Embryonic facial prominence (tissue), 1 donor: ENCODE results near the gene HSPBAP1.

Experiments used
- DNase-seq: peaks from one replicate; pipeline ENCODE4 v3.0.0-alpha.2; 2016; ENCODE audit errors: extremely low spot score

HSPBAP1 gene

GRCh38 chr3:122793568-122794416 is at the start of gene HSPBAP1:
Gene HSPBAP1, minus strand, starts transcription at chr3:122793831. Its CDS starts 151 bp downstream, at chr3:122793680.
- peak; percentile 74 for DNase-seq

GRCh38 chr3:122835590-122835989 is 42.0 kb upstream of the HSPBAP1 start:
- DNase-seq: no peak

DNA sequence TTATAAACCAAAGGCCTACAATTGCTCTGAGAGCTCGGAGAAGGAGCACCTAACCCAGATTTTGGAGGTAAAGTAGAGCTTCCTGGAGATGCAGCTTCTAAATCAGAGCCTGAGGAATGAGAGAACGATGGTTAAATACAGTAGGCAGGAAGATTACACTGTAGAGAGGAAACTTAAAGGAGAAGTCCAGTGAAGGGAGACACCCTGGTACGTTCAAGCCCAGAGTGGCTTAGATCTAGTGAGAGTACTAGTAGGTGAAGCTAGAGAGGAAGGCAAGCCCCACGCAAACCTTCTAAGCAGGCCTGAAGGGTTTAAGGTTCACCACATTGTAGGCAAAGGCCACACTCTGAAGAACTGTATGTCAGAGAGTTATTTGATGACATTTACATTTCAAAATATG is 34.6 kb upstream of the HSPBAP1 start:
- DNase-seq: no peak

GRCh38 chr3:122826278-122826677 is 32.6 kb upstream of the HSPBAP1 start:
- DNase-seq: no peak

- no peak for DNase-seq
Measured at GRCh38 chr3:122825460-122825859, 31.8 kb upstream of the HSPBAP1 start.

DNA sequence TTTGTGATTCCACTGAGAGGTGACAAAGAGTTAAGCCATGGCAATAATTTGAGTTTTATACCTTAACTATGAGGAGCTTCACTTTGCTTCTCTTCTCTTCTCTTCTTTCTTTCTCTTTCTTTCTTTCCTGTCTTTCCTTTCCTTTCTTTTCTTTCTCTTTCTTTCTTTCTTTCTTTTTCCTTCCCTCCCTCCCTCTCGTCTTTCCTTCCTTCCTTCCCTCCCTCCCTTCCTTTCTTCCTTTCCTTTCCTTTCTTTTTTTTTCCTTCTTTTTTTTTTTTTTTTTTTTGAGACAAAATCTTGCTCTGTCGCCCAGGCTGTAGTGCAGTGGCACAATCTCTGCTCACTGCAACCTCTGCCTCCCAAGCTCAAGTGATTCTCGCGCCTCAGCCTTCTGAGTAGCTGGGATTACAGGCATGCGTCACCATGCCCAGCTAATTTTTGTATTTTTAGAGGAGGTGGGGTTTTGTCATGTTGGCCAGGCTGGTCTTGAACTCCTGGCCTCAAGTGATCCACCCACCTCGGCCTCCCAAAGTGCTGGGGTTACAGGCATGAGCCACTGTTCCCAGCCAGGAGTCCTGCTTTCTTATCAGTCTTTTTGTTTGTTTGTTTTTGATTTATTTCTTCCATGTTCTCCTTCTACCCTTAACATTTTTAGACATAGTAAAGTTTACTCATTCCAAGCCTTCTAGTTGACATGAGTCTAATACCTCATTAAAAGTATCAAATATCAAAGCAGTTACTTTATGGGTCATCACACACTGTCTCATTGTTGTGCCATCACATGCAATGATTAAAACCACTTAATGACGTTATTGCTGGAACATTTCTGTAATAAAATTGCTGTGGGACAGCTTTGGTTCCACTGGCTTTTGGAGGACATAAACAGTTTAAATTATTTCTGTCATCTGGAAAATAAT is 31.1 kb upstream of the HSPBAP1 start:
- no peak for DNase-seq

DNA sequence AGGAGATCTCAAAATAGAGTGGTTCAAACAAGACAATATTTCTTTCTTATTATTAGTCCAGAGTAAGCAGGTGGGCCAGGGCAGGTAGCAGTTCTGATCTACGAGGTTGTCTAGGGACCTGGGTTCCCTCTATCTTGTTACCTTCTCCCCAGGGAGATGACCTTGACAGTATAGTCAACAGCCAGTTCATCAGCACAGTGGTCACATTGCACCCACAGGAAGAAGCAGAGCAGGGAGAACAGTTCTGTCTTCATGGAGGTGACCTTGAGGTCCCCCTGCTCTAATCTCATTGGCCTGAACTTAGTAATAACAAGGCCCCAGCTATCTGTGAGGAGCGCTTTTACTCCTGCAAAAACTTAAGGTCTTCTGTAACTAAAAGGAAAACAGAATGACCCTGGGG is 23.0 kb upstream of the HSPBAP1 start:
- DNase-seq: no peak

DNA sequence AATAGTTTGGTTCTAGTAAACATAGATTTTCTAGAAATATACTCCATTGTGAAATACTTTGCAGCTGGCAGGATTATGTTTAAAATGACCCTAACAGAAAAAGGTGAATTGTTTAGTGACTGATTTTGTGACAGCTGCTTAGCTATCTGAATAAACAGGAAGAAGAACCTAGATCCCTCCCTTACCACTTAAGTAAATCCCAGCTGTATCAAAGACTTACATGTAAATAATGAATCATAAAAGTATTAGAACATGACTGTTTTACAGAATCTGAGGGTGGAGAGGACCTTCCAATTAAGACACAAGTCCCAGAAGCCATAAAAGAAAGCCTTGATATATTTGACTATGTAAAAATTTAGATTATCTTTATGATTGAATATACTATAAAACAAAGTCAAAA is 17.1 kb upstream of the HSPBAP1 start:
- no peak for DNase-seq

DNA sequence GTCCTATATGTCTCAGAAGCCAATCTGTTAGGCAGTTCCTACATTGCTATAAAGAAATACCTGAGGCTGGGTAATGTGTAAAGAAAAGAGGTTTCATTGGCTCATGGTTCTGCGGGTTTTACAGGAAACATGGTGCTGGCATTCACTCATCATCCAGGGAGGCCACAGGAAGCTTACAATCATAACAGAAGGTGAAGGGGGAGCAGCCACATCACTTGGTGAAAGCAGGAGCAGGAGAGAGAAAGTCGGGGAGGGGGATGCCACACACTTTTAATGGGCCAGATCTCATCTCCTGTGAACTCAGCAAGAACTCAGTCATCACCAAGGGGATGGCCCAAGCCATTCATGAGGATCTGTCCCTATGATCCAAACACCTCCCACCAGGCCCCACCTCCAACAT is 10.3 kb upstream of the HSPBAP1 start:
- no peak for DNase-seq

- no peak for DNase-seq
Measured at GRCh38 chr3:122802323-122802722, 8.7 kb upstream of the HSPBAP1 start.

- no peak for DNase-seq
Measured at GRCh38 chr3:122800706-122801237, 7.1 kb upstream of the HSPBAP1 start.

DNA sequence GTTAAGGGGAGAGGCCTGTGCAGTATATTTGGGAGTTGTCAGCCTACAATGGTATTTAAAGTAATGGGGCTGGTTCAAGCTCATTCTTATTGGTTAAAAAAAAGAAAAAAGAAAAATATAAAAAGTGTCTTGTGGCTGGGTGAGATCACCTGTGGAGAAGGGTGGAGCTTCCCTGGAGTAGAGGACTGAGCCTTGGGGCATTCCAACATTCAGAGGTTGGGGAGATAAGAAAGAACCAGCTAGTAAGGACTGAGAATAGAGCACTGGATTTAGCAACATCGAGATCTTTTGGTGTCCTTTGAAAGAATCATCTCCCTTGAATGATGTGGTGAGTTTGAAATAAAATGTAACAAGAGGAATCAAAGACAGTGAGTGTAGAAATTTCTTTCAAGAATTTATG is 6.4 kb upstream of the HSPBAP1 start:
- DNase-seq: no peak

DNA sequence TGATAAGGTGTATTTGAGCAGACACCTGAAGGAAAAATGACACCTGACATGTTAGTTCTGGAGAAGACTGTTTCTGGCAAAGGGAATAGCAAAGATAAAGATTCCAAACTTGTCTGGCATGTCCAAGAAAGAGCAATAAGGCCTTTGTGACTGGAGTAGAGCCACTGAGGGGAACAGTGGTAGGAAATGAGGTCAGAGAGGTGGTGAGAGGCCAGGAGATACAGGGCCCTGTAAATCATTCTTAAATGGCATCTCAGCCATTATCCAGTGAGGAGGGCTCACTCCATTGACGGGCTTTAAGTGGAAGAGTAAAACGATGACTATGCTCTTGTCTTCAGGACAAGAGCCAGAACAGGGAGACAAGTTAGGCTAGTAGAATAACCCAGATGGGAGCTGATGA is 5.7 kb upstream of the HSPBAP1 start:
- DNase-seq: no peak

DNA sequence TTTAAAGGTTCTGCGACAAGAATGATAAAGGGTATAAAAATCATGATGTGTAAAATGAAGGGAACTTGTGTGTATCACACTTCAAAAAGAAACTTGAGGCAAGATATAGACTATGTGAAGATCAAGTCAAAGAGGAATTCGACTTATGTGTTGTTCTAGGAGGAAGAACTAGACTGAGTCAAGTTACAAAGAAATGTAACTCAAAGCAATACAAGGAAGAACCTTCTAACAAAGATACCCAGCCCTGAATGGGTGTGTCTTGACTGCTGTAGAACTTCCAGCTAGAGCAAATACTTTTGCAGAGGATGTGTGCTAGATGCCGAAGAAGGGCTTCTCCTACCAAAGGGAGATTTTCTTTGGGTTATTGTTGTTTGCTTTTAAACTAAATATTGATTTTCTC is 3.7 kb upstream of the HSPBAP1 start:
- DNase-seq: no peak

DNA sequence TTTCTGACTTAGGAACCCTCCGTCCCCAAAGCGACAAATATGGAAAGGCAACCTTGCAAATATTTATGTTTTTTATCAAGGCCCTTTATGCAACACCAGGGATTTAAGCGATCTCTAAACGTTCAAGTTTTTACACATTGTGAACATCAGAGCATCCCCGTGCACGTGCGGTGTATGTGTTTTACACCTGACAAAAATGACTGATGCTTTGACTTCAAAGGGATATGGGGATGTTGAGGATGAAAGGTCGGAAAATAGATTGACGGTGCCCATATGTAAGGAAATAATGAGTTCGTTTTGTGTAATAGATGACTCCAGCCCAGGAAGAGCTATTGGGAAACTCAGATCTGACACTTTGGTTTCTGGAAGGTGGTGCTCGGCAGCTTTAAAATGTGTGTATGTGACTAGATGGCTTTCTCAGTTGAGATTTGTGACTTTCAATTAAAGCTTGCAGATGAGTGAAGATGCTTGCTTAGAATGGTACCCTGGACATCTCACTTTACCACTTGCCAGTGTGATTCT is 2.1 kb upstream of the HSPBAP1 start:
- no peak for DNase-seq

DNA sequence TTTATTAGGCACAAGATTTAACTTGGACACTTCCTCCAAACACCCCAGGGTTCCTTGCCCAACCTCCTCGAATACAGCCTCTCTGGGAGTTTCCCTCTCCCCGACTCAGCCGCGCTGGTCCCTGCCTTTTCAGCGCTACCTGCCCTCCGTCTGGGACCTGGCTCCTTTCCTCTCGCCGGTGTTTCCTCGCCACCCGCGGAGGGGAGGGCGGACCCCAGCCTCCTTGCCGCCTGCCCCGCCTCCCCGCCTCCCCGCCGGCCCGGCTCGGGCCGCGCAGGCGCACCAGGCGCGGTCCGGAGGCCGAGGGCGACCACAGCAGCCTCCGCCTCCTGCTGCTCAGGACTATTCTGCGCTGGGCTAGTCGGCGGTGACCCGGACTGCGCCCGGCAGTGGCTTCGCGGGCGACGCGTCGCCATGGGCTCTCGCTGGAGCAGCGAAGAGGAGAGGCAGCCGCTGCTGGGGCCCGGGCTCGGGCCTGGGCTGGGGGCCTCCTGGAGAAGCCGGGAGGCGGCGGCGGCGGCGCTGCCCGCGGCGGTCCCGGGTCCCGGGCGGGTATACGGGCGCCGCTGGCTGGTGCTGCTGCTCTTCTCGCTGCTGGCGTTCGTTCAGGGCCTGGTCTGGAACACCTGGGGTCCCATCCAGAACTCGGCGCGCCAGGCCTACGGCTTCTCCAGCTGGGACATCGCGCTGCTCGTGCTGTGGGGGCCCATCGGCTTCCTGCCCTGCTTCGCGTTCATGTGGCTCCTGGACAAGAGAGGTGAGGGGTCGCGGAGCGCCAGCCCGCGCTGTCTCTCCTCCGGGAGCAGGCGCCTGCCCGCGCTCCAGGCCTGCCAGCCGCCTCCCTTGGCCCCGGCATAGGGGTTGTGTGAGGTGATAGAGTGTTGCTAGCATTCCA is 1.4 kb upstream of the HSPBAP1 start, which contains the start of gene SLC49A4:
Gene SLC49A4, plus strand, starts transcription at position 291 of the 895 bp plus-strand sequence. Its CDS starts 124 bp downstream, at position 415.
- peak; percentile 20 for DNase-seq

GRCh38 chr3:122794483-122794778 is 800 bp upstream of the HSPBAP1 start:
- DNase-seq: no peak

DNA sequence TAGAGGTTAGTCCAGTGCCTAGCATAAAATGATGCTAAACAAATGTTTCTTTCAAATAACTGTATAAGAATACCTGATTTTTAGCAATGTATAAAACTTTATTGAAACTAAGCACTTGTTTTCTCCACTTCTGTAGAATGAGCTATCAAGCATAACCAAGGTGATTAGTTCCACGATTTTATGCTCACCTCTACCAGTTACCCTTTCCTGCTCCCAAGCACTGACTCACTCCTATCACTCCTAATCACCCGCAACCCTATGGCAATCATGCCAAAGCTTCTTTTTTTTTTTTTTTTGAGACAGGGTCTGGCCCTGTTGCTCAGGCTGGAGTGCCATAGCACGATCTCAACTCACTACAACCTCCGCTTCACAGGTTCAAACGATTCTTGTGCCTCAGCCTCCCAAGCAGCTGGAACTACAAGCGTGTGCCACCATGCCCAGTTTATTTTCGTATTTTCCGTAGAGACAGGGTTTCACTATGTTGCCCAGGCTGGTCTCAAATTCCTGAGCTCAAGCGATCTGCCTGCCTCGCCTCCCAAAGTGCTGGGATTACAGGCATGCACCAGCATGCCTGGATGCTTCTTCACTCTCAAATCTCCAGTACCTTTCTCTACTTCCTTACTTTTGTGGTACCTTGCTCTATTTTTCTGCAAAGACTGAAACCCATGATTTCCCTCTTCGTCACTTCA is 3.9 kb downstream of the HSPBAP1 start:
- DNase-seq: no peak

DNA sequence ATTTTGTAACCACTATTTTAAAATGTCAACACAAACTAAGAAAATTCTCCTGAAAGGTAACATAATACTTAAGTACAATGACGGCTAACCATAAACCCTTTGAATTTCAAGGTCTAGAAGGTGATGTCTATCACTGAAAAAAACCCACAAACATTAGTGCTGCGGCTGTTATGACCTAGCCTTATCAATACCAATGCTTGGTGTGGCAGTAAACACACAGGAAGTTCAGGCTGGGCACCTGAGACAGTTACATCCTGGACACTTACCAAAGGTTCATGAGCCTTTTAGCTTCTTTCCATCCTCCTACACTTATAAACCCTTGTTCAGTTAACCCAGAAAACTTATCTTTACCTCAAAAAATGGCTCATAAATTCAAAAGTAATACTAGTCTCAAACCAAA is 5.8 kb downstream of the HSPBAP1 start:
- DNase-seq: no peak

DNA sequence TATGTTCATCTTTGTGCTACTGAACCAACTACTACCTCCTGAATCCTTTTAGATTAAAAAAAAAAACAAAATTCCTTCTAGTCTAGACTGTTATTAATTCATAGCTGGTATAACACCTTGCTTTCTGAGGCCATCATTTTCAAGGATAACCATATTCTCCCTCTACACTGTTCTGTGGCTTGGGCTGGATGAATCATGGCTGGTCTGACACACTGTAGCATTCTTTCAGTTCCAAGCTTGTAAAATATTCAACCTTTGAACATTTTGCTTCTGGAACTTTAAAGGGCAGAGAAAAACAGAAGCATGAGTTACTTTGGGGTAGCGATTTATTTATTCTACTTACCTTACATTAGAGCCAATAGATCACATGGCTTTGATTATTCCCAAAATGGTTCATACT is 7.6 kb downstream of the HSPBAP1 start:
- DNase-seq: no peak

- DNase-seq: no peak
Measured at GRCh38 chr3:122785231-122785630, 8.4 kb downstream of the HSPBAP1 start.
